ENCODE data around the gene ATP6V1B1. TPM values are rescaled to one million over a fixed set of nuclear protein-coding genes. Genes with fewer than 3 reads are reported as not detected.
"Not testable (repeated sequence)": the region's sequence is repeated elsewhere in the genome, so short reads cannot be mapped to it uniquely, and the experiment has no call there.

The ATP6V1B1 gene
- total RNA-seq, 3 donors from 2014 or later: not detected

- no peak for TF ChIP-seq CTCF (IDR thresholded peaks at IDR 0.05)
- H3K4me3 ChIP-seq: no peak overlapping the region
- H3K36me3 ChIP-seq (ENCODE audit: low read depth): no peaks in the 10 kb centered on the region
- DNase-seq: no peak
- no peak for ATAC-seq
- intact Hi-C loops (cut with DNase I, micrococcal nuclease): no loop called here
- peaks cover 5% of the 10 kb centered on the region for H3K4me1 ChIP-seq (ENCODE audit: low read depth)
- no peaks in the 10 kb centered on the region for H3K9me3 ChIP-seq
These were observed 63.7 kb downstream of the ATP6V1B1 start for GRCh38 chr2:70999362-70999761.

GRCh38 chr2:70999931-71000330 lies 64.2 kb downstream of the ATP6V1B1 start:
- ATAC-seq; H3K4me3 ChIP-seq; H3K36me3 ChIP-seq (ENCODE audit: low read depth); H3K4me1 ChIP-seq (ENCODE audit: low read depth); intact Hi-C loops (cut with DNase I, micrococcal nuclease); H3K9me3 ChIP-seq; DNase-seq: not testable (repeated sequence)

- DNase-seq (peak; percentile 80 to 84 (median 83)), ATAC-seq (peak; percentile 97)
- no peaks in the 10 kb centered on the region for H3K4me1 ChIP-seq (ENCODE audit: low read depth)
- no peaks in the 10 kb centered on the region for H3K36me3 ChIP-seq (ENCODE audit: low read depth)
- H3K4me3 ChIP-seq: no peak overlapping the region
- H3K9me3 ChIP-seq: no peaks in the 10 kb centered on the region
- peak; percentile 91 for TF ChIP-seq CTCF (IDR thresholded peaks at IDR 0.05)
- intact Hi-C loops (cut with DNase I, micrococcal nuclease): no loop called here
These were observed 65.3 kb downstream of the ATP6V1B1 start for GRCh38 chr2:71000780-71001591.

GRCh38 chr2:71001592-71001927 lies 65.9 kb downstream of the ATP6V1B1 start:
- Histone ChIP-seq H3K36me3 (ENCODE audit: low read depth) (no peaks in the 10 kb centered on the region), H3K4me3 (no peak overlapping the region), H3K9me3 (no peaks in the 10 kb centered on the region), H3K4me1 (ENCODE audit: low read depth) (no peaks in the 10 kb centered on the region)
- ATAC-seq (no peak), DNase-seq (no peak)
- TF ChIP-seq CTCF (IDR thresholded peaks at IDR 0.05): no peak
- intact Hi-C loops (cut with DNase I, micrococcal nuclease): no loop called here

GRCh38 chr2:71001981-71002570 lies 66.4 kb downstream of the ATP6V1B1 start:
- intact Hi-C loops (cut with DNase I, micrococcal nuclease): no loop called here
- Histone ChIP-seq H3K9me3 (no peaks in the 10 kb centered on the region), H3K36me3 (ENCODE audit: low read depth) (no peaks in the 10 kb centered on the region), H3K4me3 (no peak overlapping the region), H3K4me1 (ENCODE audit: low read depth) (no peaks in the 10 kb centered on the region)
- ATAC-seq: no peak
- DNase-seq: no peak
- no peak for TF ChIP-seq CTCF (IDR thresholded peaks at IDR 0.05)

GRCh38 chr2:71003396-71003795 lies 67.7 kb downstream of the ATP6V1B1 start:
- no peak for DNase-seq
- Histone ChIP-seq H3K36me3 (ENCODE audit: low read depth) (no peaks in the 10 kb centered on the region), H3K4me1 (ENCODE audit: low read depth) (no peaks in the 10 kb centered on the region), H3K9me3 (no peaks in the 10 kb centered on the region), H3K4me3 (no peak overlapping the region)
- ATAC-seq: no peak
- intact Hi-C loops (cut with DNase I, micrococcal nuclease): no loop called here
- no peak for TF ChIP-seq CTCF (IDR thresholded peaks at IDR 0.05)

Measured in mucosa of descending colon (tissue), 3 donors.